CD4-positive, alpha-beta T cell (primary cell): ENCODE data around the gene KIAA1614. TPM values are rescaled to one million over a fixed set of nuclear protein-coding genes. Genes with fewer than 3 reads are reported as not detected.
A peak's percentile ranks its signal among the peaks of the same experiment; 100 is the strongest.

Experiments
- ATAC-seq: fragments of 200-7000 bp; cut with Tn5 transposase; one replicate; pipeline ENCODE4 v1.10.0; 2022; ENCODE audit warnings: mild to moderate bottlenecking; ENCODE audit not compliant: poor library complexity
- CTCF ChIA-PET: fragments of 350-600 bp; sonication (Branson Sonifier 250); formaldehyde crosslinking; loops from one replicate; lab custom pipeline; 2021; ENCODE audit warnings: antibody characterized with exemption, inconsistent platforms; lab: Charles Lee
- POLR2A ChIA-PET: fragments of 350-600 bp; sonication (Branson Sonifier 250); formaldehyde crosslinking; loops from one replicate; lab custom pipeline; 2021; ENCODE audit warnings: antibody characterized with exemption, inconsistent platforms; lab: Charles Lee
- DNase-seq, 14 experiments: peaks; one replicate each; pipeline ENCODE4 v3.0.0-alpha.2; 2013 to 2020; ENCODE audit warnings: mixed read lengths in 2 of 14
- H3K27ac ChIP-seq, 2 donors: one replicate each; pipeline versions ENCODE4 v1.5.1 to v1.7.0; 2013; ENCODE audit warnings: low read length in 2 of 2, low read depth in 1 of 2, mild to moderate bottlenecking in 1 of 2
- H3K27me3 ChIP-seq, 2 experiments: 1 replicate in 1 of 2; 2 replicates in 1 of 2; pipeline versions ENCODE4 v1.6.1 to v1.7.0; 2013; ENCODE audit warnings: low read length in 2 of 2, control low read depth in 1 of 2, mild to moderate bottlenecking in 1 of 2, moderate library complexity in 1 of 2; ENCODE audit not compliant: insufficient read depth in 2 of 2, control insufficient read depth in 1 of 2
- H3K36me3 ChIP-seq: one replicate; pipeline ENCODE4 v1.6.1; 2013; ENCODE audit warnings: low read length, control low read depth; ENCODE audit not compliant: insufficient read depth
- H3K4me1 ChIP-seq: one replicate; pipeline ENCODE4 v1.6.1; 2013; ENCODE audit warnings: low read length, control low read depth; ENCODE audit not compliant: insufficient read depth
- H3K4me3 ChIP-seq: one replicate; pipeline ENCODE4 v1.5.1; 2013; ENCODE audit warnings: mild to moderate bottlenecking, low read length, moderate library complexity
- H3K9me3 ChIP-seq, 2 experiments: 1 replicate in 1 of 2; 2 replicates in 1 of 2; pipeline versions ENCODE4 v1.6.1 to v1.7.0; 2013; ENCODE audit warnings: low read length in 2 of 2, mild to moderate bottlenecking in 2 of 2, control low read depth in 1 of 2, moderate library complexity in 1 of 2; ENCODE audit not compliant: control insufficient read depth in 1 of 2, insufficient read depth in 1 of 2
- H3K27ac Mint-ChIP-seq: one replicate; pipeline ENCODE4 v1.8.0; 2020; ENCODE audit warnings: mixed read lengths
- H3K27me3 Mint-ChIP-seq: one replicate; pipeline ENCODE4 v1.8.0; 2021; ENCODE audit warnings: mixed read lengths
- H3K36me3 Mint-ChIP-seq: one replicate; pipeline ENCODE4 v1.8.0; 2021; ENCODE audit warnings: low read depth, mixed read lengths
- H3K4me1 Mint-ChIP-seq: one replicate; pipeline ENCODE4 v1.8.0; 2021; ENCODE audit warnings: low read depth, mixed read lengths
- H3K4me3 Mint-ChIP-seq: one replicate; pipeline ENCODE4 v1.8.0; 2020; ENCODE audit warnings: mild to moderate bottlenecking, mixed read lengths
- H3K9me3 Mint-ChIP-seq: one replicate; pipeline ENCODE4 v1.8.0; 2020; ENCODE audit warnings: mixed read lengths
- CTCF ChIP-seq: fragments of 200-600 bp; IDR thresholded peaks from one replicate; pipeline ENCODE4 v1.8.0; 2022; ENCODE audit warnings: antibody characterized with exemption, mild to moderate bottlenecking
- intact Hi-C, 2 experiments: fragments of 100-400 bp; cut with DNase I in 1 of 2; cut with micrococcal nuclease in 1 of 2; formaldehyde crosslinking; loops; one replicate each; pipeline versions ENCODE4 v1.15.1 to v1.9.0; 2023 to 2025; cut with DNase I, micrococcal nuclease
- total RNA-seq, 174 experiments: library from RNA in 2 of 174; stranded (reverse) in 2 of 174; gene quantifications; one replicate each; pipeline ENCODE4 v1.2.3 and lab custom pipeline; 2021 to 2026

KIAA1614 gene
- total RNA-seq, 2 experiments from 2014 or later = 0.14 to 0.20 TPM

GRCh38 chr1:180953291-180954004, 40.8 kb downstream of the KIAA1614 start:
- intact Hi-C loops = loop anchor here in 1 of 2 experiments (10.0 kb wide), 2 partner anchors 191 to 319 kb away; partner anchors contain the start of gene XPR1
- CTCF ChIA-PET = interaction anchor here (0.6 to 1.0 kb wide), 2 partner anchors 85 to 457 kb away, joined by 3 read pairs; no protein-coding TSS in a partner anchor
- H3K27ac ChIP-seq = no peak overlapping the region

DNA sequence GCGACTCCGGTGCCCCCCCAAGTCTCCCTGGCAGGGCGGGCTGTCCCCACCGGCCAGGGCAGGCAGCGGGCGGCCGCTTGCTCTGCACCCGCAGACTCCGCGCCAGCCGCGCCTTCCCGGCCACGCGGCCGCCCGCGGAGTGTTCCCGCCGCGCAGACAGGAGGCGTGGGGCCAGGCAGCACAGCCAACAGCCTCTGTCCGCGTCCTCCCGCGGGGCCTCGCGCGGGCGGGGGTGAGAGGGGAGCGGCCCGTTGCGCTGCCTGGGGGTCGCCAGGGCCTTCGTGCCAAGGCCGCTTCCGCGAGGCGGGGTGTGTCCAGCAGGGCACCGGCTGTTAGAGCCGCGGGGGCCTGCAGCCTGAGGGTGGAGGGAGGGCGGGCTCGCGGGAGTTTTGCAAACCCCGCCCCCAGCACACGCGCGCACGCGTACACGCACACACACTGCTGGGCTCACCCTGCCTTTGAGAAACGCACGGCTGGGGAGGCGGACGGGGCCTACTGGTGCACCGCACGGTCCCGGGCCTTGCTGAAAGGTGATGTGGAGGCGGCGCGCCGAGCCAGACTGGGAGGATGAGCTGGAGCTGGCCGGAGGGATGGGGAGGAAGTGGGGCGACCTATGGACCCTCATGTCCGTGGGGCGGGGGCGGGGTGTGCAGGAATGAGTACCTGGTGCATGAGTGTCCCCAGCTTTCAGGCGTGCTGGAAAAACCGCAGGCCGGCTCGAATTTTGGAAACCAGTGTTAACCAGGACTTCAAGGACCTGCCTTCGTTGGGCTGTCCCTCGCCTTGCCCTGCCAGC, 41.5 kb downstream of the KIAA1614 start:
- Histone ChIP-seq H3K4me1 (peaks cover 15% of the 10 kb centered on the region), H3K9me3 (peaks cover 0 to 5% of the 10 kb centered on the region in 2 experiments), H3K4me3 (peak overlapping the region; percentile 54), H3K36me3 (no peaks in the 10 kb centered on the region), H3K27ac (no peak overlapping the region), H3K27me3 (no peaks in the 10 kb centered on the region)
- peak; percentile 38 to 89 (median 64) for DNase-seq
- TF ChIP-seq CTCF = no peak
- peak; percentile 95 for ATAC-seq
- POLR2A ChIA-PET = interaction anchor here (0.5 to 1.5 kb wide), 6 partner anchors 10 to 1248 kb away, joined by 3 to 4 read pairs (median 3); no protein-coding TSS in a partner anchor
- Mint-ChIP-seq H3K27ac (peak overlapping the region; percentile 17), H3K27me3 (no peaks in the 10 kb centered on the region), H3K36me3 (peaks cover 20% of the 10 kb centered on the region), H3K4me3 (peak overlapping the region; percentile 72), H3K4me1 (peaks cover 4% of the 10 kb centered on the region), H3K9me3 (no peaks in the 10 kb centered on the region)
- CTCF ChIA-PET = interaction anchor here (1.0 kb wide), 1 partner anchor 84 kb away, joined by 3 read pairs; no protein-coding TSS in a partner anchor
- intact Hi-C loops = loop anchor here in 1 of 2 experiments (10.0 kb wide), 2 partner anchors 191 to 319 kb away; partner anchors contain the start of gene XPR1

More at GRCh38 chr1:180953291-180954004, 40.8 kb downstream of the KIAA1614 start:
- Histone ChIP-seq H3K27me3 (no peaks in the 10 kb centered on the region), H3K36me3 (no peaks in the 10 kb centered on the region), H3K4me1 (peaks cover 15% of the 10 kb centered on the region), H3K9me3 (peaks cover 0 to 12% of the 10 kb centered on the region in 2 experiments), H3K4me3 (peak overlapping the region; percentile 54)
- Mint-ChIP-seq H3K9me3 (no peaks in the 10 kb centered on the region), H3K4me1 (peaks cover 4% of the 10 kb centered on the region), H3K4me3 (peak overlapping the region; percentile 89), H3K36me3 (peaks cover 17% of the 10 kb centered on the region), H3K27me3 (no peaks in the 10 kb centered on the region), H3K27ac (no peak overlapping the region)
- ATAC-seq (no peak), DNase-seq (peak in 3 of 14 experiments; percentile 2 to 17 (median 9))
- TF ChIP-seq CTCF = no peak
- POLR2A ChIA-PET = interaction anchor here (0.6 to 1.5 kb wide), 4 partner anchors 10 to 206 kb away, joined by 3 to 4 read pairs (median 3); no protein-coding TSS in a partner anchor

DNA sequence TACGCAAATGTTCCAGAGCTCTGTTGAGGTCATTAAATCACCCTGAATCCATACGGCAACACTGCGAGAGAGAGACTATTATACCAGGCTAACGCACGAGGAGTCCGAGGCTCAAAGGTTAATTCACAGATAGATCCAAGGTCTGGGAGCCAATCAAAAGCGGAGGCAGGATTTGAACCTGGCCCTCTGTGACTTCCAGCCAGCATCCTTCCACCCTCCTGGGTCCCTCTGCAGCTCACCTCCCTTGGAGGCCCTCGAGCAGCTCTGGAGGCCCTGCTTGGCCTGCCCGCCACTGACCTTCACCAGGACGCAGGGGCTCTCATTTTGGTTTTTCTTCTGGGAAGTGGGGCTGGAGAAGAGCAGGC, 42.1 kb downstream of the KIAA1614 start:
- no peaks in the 10 kb centered on the region for H3K9me3 Mint-ChIP-seq
- ATAC-seq (no peak), DNase-seq (no peak)
- no peaks in the 10 kb centered on the region for H3K27me3 Mint-ChIP-seq
- Histone ChIP-seq H3K36me3 (no peaks in the 10 kb centered on the region), H3K9me3 (no peaks in the 10 kb centered on the region), H3K27me3 (no peaks in the 10 kb centered on the region), H3K27ac (no peak overlapping the region), H3K4me1 (peaks cover 15% of the 10 kb centered on the region), H3K4me3 (peak overlapping the region; percentile 54)
- peak overlapping the region; percentile 72 for H3K4me3 Mint-ChIP-seq
- TF ChIP-seq CTCF = no peak
- H3K4me1 Mint-ChIP-seq = peaks cover 4% of the 10 kb centered on the region
- POLR2A ChIA-PET = interaction anchor here (0.5 to 0.8 kb wide), 2 partner anchors 78 to 1249 kb away, joined by 3 to 4 read pairs; no protein-coding TSS in a partner anchor
- peaks cover 19% of the 10 kb centered on the region for H3K36me3 Mint-ChIP-seq
- intact Hi-C loops = loop anchor here in 1 of 2 experiments (5.0 to 10.0 kb wide), 3 partner anchors 68 to 320 kb away; partner anchors contain the start of genes STX6 and XPR1
- peak overlapping the region; percentile 17 for H3K27ac Mint-ChIP-seq
- CTCF ChIA-PET = no interaction called here
